Trophoblast cell (in vitro differentiated cells and primary cell): ENCODE data around the gene LRRC7.

Source experiments
- DNase-seq, 2 donors: peaks; one replicate each; pipeline ENCODE4 v3.0.0-alpha.2; 2016
- H2AFZ ChIP-seq: 2 replicates; pipeline ENCODE4 v1.6.1; 2013; ENCODE audit warnings: low read length, moderate library complexity, mild to moderate bottlenecking; ENCODE audit not compliant: insufficient read depth, poor library complexity
- H2AK5ac ChIP-seq: 2 replicates; pipeline ENCODE4 v1.6.1; 2013; ENCODE audit warnings: mild to moderate bottlenecking, low read length
- H2BK120ac ChIP-seq: 2 replicates; pipeline ENCODE4 v1.6.1; 2013; ENCODE audit warnings: low read length, mild to moderate bottlenecking, moderate library complexity; ENCODE audit not compliant: insufficient read depth, poor library complexity
- H2BK12ac ChIP-seq: 2 replicates; pipeline ENCODE4 v1.6.1; 2013; ENCODE audit warnings: mild to moderate bottlenecking, low read length, moderate library complexity
- H2BK5ac ChIP-seq: 2 replicates; pipeline ENCODE4 v1.6.1; 2013; ENCODE audit warnings: low read length, low read depth, moderate library complexity, mild to moderate bottlenecking; ENCODE audit not compliant: poor library complexity
- H3K14ac ChIP-seq: 2 replicates; pipeline ENCODE4 v1.6.1; 2013; ENCODE audit warnings: mild to moderate bottlenecking, low read length
- H3K18ac ChIP-seq: 2 replicates; pipeline ENCODE4 v1.6.1; 2013; ENCODE audit warnings: mild to moderate bottlenecking, low read length
- H3K23ac ChIP-seq: 2 replicates; pipeline ENCODE4 v1.6.1; 2013; ENCODE audit warnings: low read length
- H3K27ac ChIP-seq: 2 replicates; pipeline ENCODE4 v1.5.1; 2013; ENCODE audit warnings: low read depth, mild to moderate bottlenecking, inconsistent platforms, low read length, moderate library complexity
- H3K27me3 ChIP-seq: 2 replicates; pipeline ENCODE4 v1.6.1; 2013; ENCODE audit warnings: inconsistent platforms, mild to moderate bottlenecking, low read length, moderate library complexity; ENCODE audit not compliant: insufficient read depth
- H3K36me3 ChIP-seq, 2 experiments: 1 replicate in 1 of 2; 2 replicates in 1 of 2; pipeline ENCODE4 v1.6.1; 2013; ENCODE audit warnings: low read length in 2 of 2, mild to moderate bottlenecking in 2 of 2, moderate library complexity in 1 of 2; ENCODE audit not compliant: insufficient read depth in 2 of 2, control insufficient read depth in 1 of 2
- H3K4ac ChIP-seq: 2 replicates; pipeline ENCODE4 v1.6.1; 2013; ENCODE audit warnings: low read depth, mild to moderate bottlenecking, low read length, moderate library complexity
- H3K4me1 ChIP-seq, 2 experiments: 1 replicate in 1 of 2; 2 replicates in 1 of 2; pipeline ENCODE4 v1.6.1; 2013; ENCODE audit warnings: low read length in 2 of 2, mild to moderate bottlenecking in 2 of 2, moderate library complexity in 1 of 2; ENCODE audit not compliant: insufficient read depth in 2 of 2, control insufficient read depth in 1 of 2
- H3K4me2 ChIP-seq: 2 replicates; pipeline ENCODE4 v1.6.1; 2013; ENCODE audit warnings: inconsistent platforms, mild to moderate bottlenecking, low read length, moderate library complexity
- H3K4me3 ChIP-seq: 2 replicates; pipeline ENCODE4 v1.5.1; 2013; ENCODE audit warnings: mild to moderate bottlenecking, low read depth, low read length, inconsistent platforms
- H3K79me1 ChIP-seq: one replicate; pipeline ENCODE4 v1.6.1; 2013; ENCODE audit warnings: low read length
- H3K79me2 ChIP-seq: 2 replicates; pipeline ENCODE4 v1.6.1; 2013; ENCODE audit warnings: low read length, mild to moderate bottlenecking; ENCODE audit not compliant: control insufficient read depth, insufficient read depth, poor library complexity
- H3K9ac ChIP-seq: 2 replicates; pipeline ENCODE4 v1.6.1; 2013; ENCODE audit warnings: mild to moderate bottlenecking, low read length
- H3K9me3 ChIP-seq: 2 replicates; pipeline ENCODE4 v1.6.1; 2013; ENCODE audit warnings: low read depth, mild to moderate bottlenecking, control low read depth, inconsistent platforms, low read length; ENCODE audit not compliant: insufficient read depth
- H4K12ac ChIP-seq: 2 replicates; pipeline ENCODE4 v1.6.1; 2013; ENCODE audit warnings: low read depth, mild to moderate bottlenecking, low read length, moderate library complexity
- H4K8ac ChIP-seq: 2 replicates; pipeline ENCODE4 v1.6.1; 2013; ENCODE audit warnings: low read depth, mild to moderate bottlenecking, low read length, moderate library complexity
- H4K91ac ChIP-seq: one replicate; pipeline ENCODE4 v1.6.1; 2013; ENCODE audit warnings: low read depth, mild to moderate bottlenecking, low read length, moderate library complexity
- WGBS: extraction: QIAGEN DNeasy Blood & Tissue Kit; methylation state at CpG from one replicate; pipeline ENCODE4 v1.1.7; 2013; ENCODE audit warnings: missing lambda C conversion rate; ENCODE audit not compliant: insufficient read length, insufficient coverage; ENCODE audit errors: extremely low coverage; 5-methylcytosine and 5-hydroxymethylcytosine counted together

Gene LRRC7

GRCh38 chr1:69649383-69649990 lies 81.8 kb downstream of the LRRC7 start:
- Histone ChIP-seq H4K12ac (no peak overlapping the region), H2BK120ac (no peak overlapping the region), H3K36me3 (no peaks in the 10 kb centered on the region), H3K4me2 (no peak overlapping the region), H3K27ac (no peak overlapping the region), H4K8ac (no peak overlapping the region), H2BK12ac (no peak overlapping the region), H4K91ac (no peak overlapping the region), H2BK5ac (no peak overlapping the region), H2AFZ (no peak overlapping the region), H3K79me1 (no peaks in the 10 kb centered on the region), H3K4ac (no peak overlapping the region), H3K79me2 (no peaks in the 10 kb centered on the region), H3K27me3 (no peaks in the 10 kb centered on the region), H2AK5ac (no peak overlapping the region), H3K18ac (no peak overlapping the region), H3K9me3 (no peaks in the 10 kb centered on the region), H3K14ac (no peak overlapping the region), H3K4me1 (peaks cover 0 to 5% of the 10 kb centered on the region in 2 experiments), H3K9ac (no peak overlapping the region), H3K4me3 (no peak overlapping the region), H3K23ac (no peak overlapping the region)
- no CpG with 5 or more reads among the region's 5 CpGs for WGBS
- peak in 1 of 2 donors; percentile 19 for DNase-seq

- no CpG with 5 or more reads among the region's 3 CpGs for WGBS
Measured at GRCh38 chr1:69650779-69651178, 83.1 kb downstream of the LRRC7 start.

DNA sequence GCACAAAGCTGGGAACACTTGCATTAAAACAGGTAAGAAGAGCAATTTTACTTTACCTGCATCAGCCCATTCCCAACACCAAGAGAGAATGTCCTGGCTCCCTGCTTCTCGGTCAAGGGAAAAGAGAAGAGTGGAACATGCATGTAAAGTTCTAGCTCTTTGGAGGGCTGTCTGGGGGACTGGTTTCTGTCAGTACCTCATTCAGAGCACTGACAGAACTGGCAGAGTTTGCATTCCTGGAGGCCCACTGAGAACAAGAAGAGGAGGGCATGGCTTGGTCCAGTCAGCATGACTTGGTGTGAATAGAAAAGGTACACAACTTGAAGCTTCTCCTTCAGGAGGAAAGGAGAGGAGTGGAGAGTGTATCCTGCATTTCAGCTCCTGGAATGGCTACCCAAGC lies 83.9 kb downstream of the LRRC7 start:
- Histone ChIP-seq H3K14ac (no peak overlapping the region), H2AK5ac (no peak overlapping the region), H2BK120ac (no peak overlapping the region), H3K4me2 (no peak overlapping the region), H3K9me3 (no peaks in the 10 kb centered on the region), H3K4me3 (no peak overlapping the region), H4K8ac (no peak overlapping the region), H4K91ac (no peak overlapping the region), H2AFZ (no peak overlapping the region), H2BK5ac (no peak overlapping the region), H3K27me3 (no peaks in the 10 kb centered on the region), H3K4me1 (peaks cover 0 to 5% of the 10 kb centered on the region in 2 experiments), H2BK12ac (no peak overlapping the region), H3K36me3 (no peaks in the 10 kb centered on the region), H3K9ac (no peak overlapping the region), H3K4ac (no peak overlapping the region), H3K79me1 (no peaks in the 10 kb centered on the region), H4K12ac (no peak overlapping the region), H3K18ac (no peak overlapping the region), H3K27ac (no peak overlapping the region), H3K79me2 (no peaks in the 10 kb centered on the region), H3K23ac (no peak overlapping the region)
- WGBS = no CpG with 5 or more reads among the region's 1 CpG
- no peak for DNase-seq

More at GRCh38 chr1:69650779-69651178, 83.1 kb downstream of the LRRC7 start:
- H3K4me3 ChIP-seq = no peak overlapping the region
- no peak overlapping the region for H3K18ac ChIP-seq
- H3K79me2 ChIP-seq = no peaks in the 10 kb centered on the region
- no peak overlapping the region for H2BK120ac ChIP-seq
- H2BK12ac ChIP-seq = no peak overlapping the region
- H4K91ac ChIP-seq = no peak overlapping the region
- no peak overlapping the region for H4K8ac ChIP-seq
- H2AFZ ChIP-seq = no peak overlapping the region
- H3K4me2 ChIP-seq = no peak overlapping the region
- H3K4ac ChIP-seq = no peak overlapping the region
- H4K12ac ChIP-seq = no peak overlapping the region
- H3K4me1 ChIP-seq = peaks cover 0 to 5% of the 10 kb centered on the region in 2 experiments
- H3K9ac ChIP-seq = no peak overlapping the region
- H3K27ac ChIP-seq = no peak overlapping the region
- no peaks in the 10 kb centered on the region for H3K27me3 ChIP-seq
- no peak overlapping the region for H3K14ac ChIP-seq
- H2AK5ac ChIP-seq = no peak overlapping the region
- H3K36me3 ChIP-seq = no peaks in the 10 kb centered on the region
- H3K79me1 ChIP-seq = no peaks in the 10 kb centered on the region
- no peak for DNase-seq
- H3K9me3 ChIP-seq = no peaks in the 10 kb centered on the region
- H3K23ac ChIP-seq = no peak overlapping the region
- no peak overlapping the region for H2BK5ac ChIP-seq

GRCh38 chr1:69657971-69658370 lies 90.2 kb downstream of the LRRC7 start:
- no peak overlapping the region for H3K18ac ChIP-seq
- H2AFZ ChIP-seq = no peak overlapping the region
- no peak overlapping the region for H3K27ac ChIP-seq
- no peak overlapping the region for H4K12ac ChIP-seq
- no peak overlapping the region for H3K14ac ChIP-seq
- H3K23ac ChIP-seq = no peak overlapping the region
- no peaks in the 10 kb centered on the region for H3K36me3 ChIP-seq
- no peak overlapping the region for H4K91ac ChIP-seq
- no peaks in the 10 kb centered on the region for H3K79me1 ChIP-seq
- no peak for DNase-seq
- H2BK120ac ChIP-seq = no peak overlapping the region
- no peaks in the 10 kb centered on the region for H3K9me3 ChIP-seq
- no peak overlapping the region for H2BK5ac ChIP-seq
- H2AK5ac ChIP-seq = no peak overlapping the region
- H3K27me3 ChIP-seq = no peaks in the 10 kb centered on the region
- H3K4me1 ChIP-seq = no peaks in the 10 kb centered on the region
- H3K79me2 ChIP-seq = no peaks in the 10 kb centered on the region
- H2BK12ac ChIP-seq = no peak overlapping the region
- H4K8ac ChIP-seq = no peak overlapping the region
- H3K4me3 ChIP-seq = no peak overlapping the region
- no peak overlapping the region for H3K4me2 ChIP-seq
- no peak overlapping the region for H3K4ac ChIP-seq
- no peak overlapping the region for H3K9ac ChIP-seq
